Gastrocnemius medialis (tissue), 4 donors: ENCODE measurements around the gene PLCB1.

Experiments used
- POLR2A ChIP-seq, 2 donors: fragments of 450-650 bp; IDR thresholded peaks; one replicate each; pipeline ENCODE4 v1.6.1; 2017; ENCODE audit warnings: antibody characterized with exemption in 2 of 2, mild to moderate bottlenecking in 2 of 2, moderate library complexity in 2 of 2
- TF ChIP-seq, protein P1 (sequence below), 5 experiments: fragments of 450-650 bp in 3 of 5; fragments of 200-600 bp in 2 of 5; sonication (generic) in 2 of 5; IDR thresholded peaks in 4 of 5; conservative IDR thresholded peaks in 1 of 5; 1 replicate in 4 of 5; 2 replicates in 1 of 5; pipeline ENCODE4 v1.5.1; 2016 to 2019; ENCODE audit warnings: antibody characterized with exemption in 5 of 5, mild to moderate bottlenecking in 3 of 5, moderate library complexity in 3 of 5

DNA sequence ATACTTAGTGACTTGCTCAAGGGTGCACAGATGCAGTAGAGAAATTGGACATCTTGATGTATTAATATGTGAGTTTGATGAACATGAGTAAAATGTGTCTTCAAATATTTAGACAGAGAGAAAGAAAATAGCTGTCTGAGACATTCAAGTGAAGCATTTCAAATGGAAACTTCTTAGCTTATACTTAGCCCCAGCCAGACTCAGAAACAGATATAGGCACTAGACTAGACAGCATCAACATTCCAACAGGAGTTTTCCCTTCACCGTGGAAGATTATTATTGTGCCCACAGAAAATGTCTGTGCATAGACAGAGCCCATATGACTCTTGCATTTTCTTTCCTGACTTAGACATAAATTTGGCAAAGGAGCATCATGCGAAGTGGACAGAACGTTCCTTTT lies 443.0 kb downstream of the PLCB1 start:
- TF ChIP-seq, protein P1, sequence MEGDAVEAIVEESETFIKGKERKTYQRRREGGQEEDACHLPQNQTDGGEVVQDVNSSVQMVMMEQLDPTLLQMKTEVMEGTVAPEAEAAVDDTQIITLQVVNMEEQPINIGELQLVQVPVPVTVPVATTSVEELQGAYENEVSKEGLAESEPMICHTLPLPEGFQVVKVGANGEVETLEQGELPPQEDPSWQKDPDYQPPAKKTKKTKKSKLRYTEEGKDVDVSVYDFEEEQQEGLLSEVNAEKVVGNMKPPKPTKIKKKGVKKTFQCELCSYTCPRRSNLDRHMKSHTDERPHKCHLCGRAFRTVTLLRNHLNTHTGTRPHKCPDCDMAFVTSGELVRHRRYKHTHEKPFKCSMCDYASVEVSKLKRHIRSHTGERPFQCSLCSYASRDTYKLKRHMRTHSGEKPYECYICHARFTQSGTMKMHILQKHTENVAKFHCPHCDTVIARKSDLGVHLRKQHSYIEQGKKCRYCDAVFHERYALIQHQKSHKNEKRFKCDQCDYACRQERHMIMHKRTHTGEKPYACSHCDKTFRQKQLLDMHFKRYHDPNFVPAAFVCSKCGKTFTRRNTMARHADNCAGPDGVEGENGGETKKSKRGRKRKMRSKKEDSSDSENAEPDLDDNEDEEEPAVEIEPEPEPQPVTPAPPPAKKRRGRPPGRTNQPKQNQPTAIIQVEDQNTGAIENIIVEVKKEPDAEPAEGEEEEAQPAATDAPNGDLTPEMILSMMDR (IDR thresholded peaks at IDR 0.05 in 4 of 5, conservative IDR thresholded peaks at IDR 0.05 in 1 of 5), result no peak
- no peak for TF ChIP-seq POLR2A (IDR thresholded peaks at IDR 0.05)
